ENCODE results near the gene PTPRQ.

PTPRQ gene

DNA sequence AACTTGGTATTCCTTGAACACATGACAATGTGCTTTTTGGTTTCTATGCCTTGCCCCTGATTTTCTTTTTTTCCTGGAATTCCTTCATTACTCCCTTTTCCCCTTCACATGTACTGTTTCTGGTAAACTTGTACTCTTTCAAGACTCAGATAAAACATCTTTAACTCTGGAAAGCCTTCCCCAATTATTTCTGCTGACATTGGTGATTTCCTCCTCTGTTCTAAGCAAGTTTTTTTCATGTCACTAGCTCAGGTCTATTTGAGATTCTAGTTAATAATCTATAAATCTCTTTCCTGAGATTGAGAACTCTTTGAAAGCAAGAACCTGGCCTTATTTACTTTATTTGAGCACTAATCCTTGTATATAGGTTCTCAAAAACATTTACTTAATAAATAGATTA lies 24.0 kb upstream of the PTPRQ start:
- Histone ChIP-seq H3K9me3 (no peaks in the 10 kb centered on the region), H3K4me1 (peaks cover 0 to 13% (median 2%) of the 10 kb centered on the region in 4 donors), H3K4me3 (no peak overlapping the region), H3K36me3 (no peaks in the 10 kb centered on the region), H3K27ac (no peak overlapping the region), H3K27me3 (no peaks in the 10 kb centered on the region)
- no peak for DNase-seq
- intact Hi-C loops (cut with DNase I; ENCODE audit: low total_unique reads): no loop called here
- TF ChIP-seq, protein P1, sequence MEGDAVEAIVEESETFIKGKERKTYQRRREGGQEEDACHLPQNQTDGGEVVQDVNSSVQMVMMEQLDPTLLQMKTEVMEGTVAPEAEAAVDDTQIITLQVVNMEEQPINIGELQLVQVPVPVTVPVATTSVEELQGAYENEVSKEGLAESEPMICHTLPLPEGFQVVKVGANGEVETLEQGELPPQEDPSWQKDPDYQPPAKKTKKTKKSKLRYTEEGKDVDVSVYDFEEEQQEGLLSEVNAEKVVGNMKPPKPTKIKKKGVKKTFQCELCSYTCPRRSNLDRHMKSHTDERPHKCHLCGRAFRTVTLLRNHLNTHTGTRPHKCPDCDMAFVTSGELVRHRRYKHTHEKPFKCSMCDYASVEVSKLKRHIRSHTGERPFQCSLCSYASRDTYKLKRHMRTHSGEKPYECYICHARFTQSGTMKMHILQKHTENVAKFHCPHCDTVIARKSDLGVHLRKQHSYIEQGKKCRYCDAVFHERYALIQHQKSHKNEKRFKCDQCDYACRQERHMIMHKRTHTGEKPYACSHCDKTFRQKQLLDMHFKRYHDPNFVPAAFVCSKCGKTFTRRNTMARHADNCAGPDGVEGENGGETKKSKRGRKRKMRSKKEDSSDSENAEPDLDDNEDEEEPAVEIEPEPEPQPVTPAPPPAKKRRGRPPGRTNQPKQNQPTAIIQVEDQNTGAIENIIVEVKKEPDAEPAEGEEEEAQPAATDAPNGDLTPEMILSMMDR (IDR thresholded peaks at IDR 0.05): no peak

DNA sequence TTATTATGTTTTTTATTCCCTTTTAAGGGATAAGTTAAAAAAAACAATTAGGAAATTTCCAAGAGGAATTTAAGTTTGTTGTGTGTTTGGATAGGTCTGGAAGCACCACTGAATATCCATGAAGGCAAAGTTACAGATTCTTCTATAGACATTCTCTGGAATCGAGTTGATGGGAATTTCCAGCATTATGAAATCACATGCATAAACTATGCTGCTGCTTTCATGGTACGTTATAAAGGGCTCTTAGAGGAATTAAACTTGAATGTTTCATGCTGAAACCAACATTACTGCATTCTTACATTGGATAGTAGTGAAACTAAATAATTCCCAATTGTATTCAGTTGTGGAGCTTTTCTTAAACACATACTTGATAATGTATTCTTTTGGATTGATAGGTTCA lies 21.5 kb upstream of the PTPRQ start:
- Histone ChIP-seq H3K4me3 (no peak overlapping the region), H3K36me3 (no peaks in the 10 kb centered on the region), H3K9me3 (no peaks in the 10 kb centered on the region), H3K27me3 (no peaks in the 10 kb centered on the region), H3K4me1 (peaks cover 0 to 13% (median 2%) of the 10 kb centered on the region in 4 donors), H3K27ac (no peak overlapping the region)
- DNase-seq: no peak
- TF ChIP-seq, protein P1 (IDR thresholded peaks at IDR 0.05): no peak
- intact Hi-C loops (cut with DNase I; ENCODE audit: low total_unique reads): no loop called here

DNA sequence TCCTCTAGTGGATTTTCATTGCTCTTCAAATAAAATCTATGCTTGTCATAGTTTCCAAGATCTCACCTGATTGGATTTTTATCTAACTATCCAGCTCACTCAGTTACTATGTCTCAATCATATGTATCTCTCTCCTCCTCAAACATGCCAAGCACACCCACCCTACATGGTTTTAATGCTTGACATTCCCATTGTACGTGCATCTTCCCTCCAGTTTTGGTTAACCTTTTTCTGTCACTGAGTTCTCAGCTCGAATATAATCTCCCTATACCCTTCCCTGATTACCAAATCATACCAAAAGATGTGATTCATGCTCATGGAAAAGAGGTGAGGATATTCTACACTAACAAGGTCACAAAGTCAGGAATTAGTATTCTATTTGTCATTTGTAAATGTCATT lies 12.0 kb upstream of the PTPRQ start:
- intact Hi-C loops (cut with DNase I; ENCODE audit: low total_unique reads): loop anchor here (10.0 kb wide), 1 partner anchor 173 kb away; no protein-coding TSS in a partner anchor
- no peak for DNase-seq
- no peaks in the 10 kb centered on the region for H3K36me3 ChIP-seq
- H3K4me3 ChIP-seq: no peak overlapping the region
- TF ChIP-seq, protein P1 (IDR thresholded peaks at IDR 0.05): no peak
- no peak overlapping the region for H3K27ac ChIP-seq
- H3K9me3 ChIP-seq: no peaks in the 10 kb centered on the region
- no peaks in the 10 kb centered on the region for H3K4me1 ChIP-seq
- no peaks in the 10 kb centered on the region for H3K27me3 ChIP-seq

DNA sequence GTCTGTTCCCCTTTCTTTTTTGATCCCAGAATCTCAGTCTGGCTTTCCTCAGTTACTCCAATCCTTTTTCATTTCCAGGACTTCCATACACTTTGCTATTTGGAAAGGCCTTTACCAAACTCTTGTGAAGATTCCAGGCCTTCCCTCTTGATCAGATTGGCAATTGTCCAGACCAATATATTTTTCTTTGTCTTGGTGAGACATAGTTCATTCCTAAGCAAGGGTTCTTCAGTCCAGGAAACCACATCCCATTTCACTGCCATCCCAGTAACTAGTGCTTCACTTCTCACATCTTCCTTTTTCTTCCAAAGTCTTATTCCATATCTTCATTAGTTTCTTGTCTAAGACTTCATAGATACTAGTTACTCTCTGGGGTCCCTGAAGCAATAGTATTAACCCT lies 2.1 kb upstream of the PTPRQ start:
- Histone ChIP-seq H3K9me3 (no peaks in the 10 kb centered on the region), H3K27ac (no peak overlapping the region), H3K36me3 (no peaks in the 10 kb centered on the region), H3K27me3 (no peaks in the 10 kb centered on the region), H3K4me1 (peaks cover 0 to 32% (median 12%) of the 10 kb centered on the region in 4 donors), H3K4me3 (no peak overlapping the region)
- intact Hi-C loops (cut with DNase I; ENCODE audit: low total_unique reads): no loop called here
- TF ChIP-seq, protein P1 (IDR thresholded peaks at IDR 0.05): no peak
- no peak for DNase-seq

DNA sequence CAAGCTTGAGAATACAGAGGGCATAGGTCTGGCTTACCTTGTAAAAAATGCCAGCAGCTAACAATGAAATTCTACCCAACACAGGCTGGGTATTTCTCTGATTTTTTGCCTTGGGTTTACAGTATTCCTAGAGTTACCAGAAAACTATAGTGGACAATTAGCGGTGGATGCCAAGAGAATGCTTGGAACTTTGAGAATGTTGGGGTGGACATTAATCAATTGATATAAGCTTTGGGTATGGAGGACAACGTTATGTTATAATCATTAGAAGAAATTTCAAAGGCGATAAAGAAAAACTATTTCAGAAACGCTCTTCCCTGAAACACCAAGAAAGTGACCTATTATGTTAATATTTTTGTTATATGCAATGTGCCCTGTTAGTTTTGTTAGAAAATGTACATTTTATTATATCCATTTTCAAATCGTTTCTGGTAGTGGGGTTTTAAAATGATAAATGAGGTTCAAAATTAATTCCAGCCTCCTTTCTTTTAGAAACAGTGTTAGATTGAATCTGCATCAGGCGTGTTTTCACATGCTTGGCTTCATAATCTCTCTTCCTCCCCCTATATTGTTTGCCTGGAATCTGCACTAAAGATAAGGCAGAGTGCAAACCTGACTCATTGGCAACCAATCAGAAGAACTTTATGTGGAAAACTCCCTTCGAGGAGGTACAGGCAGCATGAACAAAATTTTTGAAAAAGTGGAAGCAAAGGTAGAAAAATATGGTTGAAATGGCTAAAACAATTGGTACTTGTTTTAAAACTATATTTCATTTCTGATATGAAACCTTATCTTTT lies 1.4 kb upstream of the PTPRQ start:
- no peak for DNase-seq
- intact Hi-C loops (cut with DNase I; ENCODE audit: low total_unique reads): no loop called here
- Histone ChIP-seq H3K4me1 (peaks cover 0 to 32% (median 12%) of the 10 kb centered on the region in 4 donors), H3K36me3 (no peaks in the 10 kb centered on the region), H3K9me3 (no peaks in the 10 kb centered on the region), H3K27ac (no peak overlapping the region), H3K27me3 (no peaks in the 10 kb centered on the region), H3K4me3 (no peak overlapping the region)
- TF ChIP-seq, protein P1 (IDR thresholded peaks at IDR 0.05): no peak
